SK-N-SH (cell line): ENCODE measurements around the gene CYBC1. TPM values are rescaled to one million over a fixed set of nuclear protein-coding genes. Genes with fewer than 3 reads are reported as not detected.

ENCODE experiments used
- CTCF ChIA-PET: fragments of 300-600, 350-600 bp; formaldehyde crosslinking; extraction: SDS; loops from one replicate; lab custom pipeline; 2021; lab: Yijun Ruan, JAX
- POLR2A ChIA-PET: fragments of 350-600 bp; sonication (Branson Sonifier 250); formaldehyde crosslinking; extraction: SDS; loops from one replicate; lab custom pipeline; 2020; ENCODE audit warnings: antibody characterized with exemption, inconsistent platforms; lab: Yijun Ruan, JAX
- DNase-seq: peaks from one replicate; pipeline ENCODE4 v3.0.0; 2012
- H2AFZ ChIP-seq: fragments of 200-600 bp; sonication (generic); 2 replicates; pipeline ENCODE4 v1.8.1; 2016; ENCODE audit warnings: antibody characterized with exemption, mild to moderate bottlenecking, low read depth
- H3F3A ChIP-seq: fragments of 200-600 bp; sonication (generic); replicated peaks from 2 replicates; pipeline ENCODE3; 2016; ENCODE audit warnings: antibody characterized with exemption, mild to moderate bottlenecking; ENCODE audit not compliant: insufficient read depth
- H3K27ac ChIP-seq, 2 experiments: fragments of 200-500 bp in 1 of 2; fragments of 200-600 bp in 1 of 2; sonication (Bioruptor generic) in 1 of 2; sonication (generic), shearing (Covaris generic) in 1 of 2; 2 replicates each; pipeline versions ENCODE4 v1.5.1 to v1.6.1; 2014 to 2016; ENCODE audit warnings: low read depth in 2 of 2, inconsistent platforms in 1 of 2, low read length in 1 of 2, mild to moderate bottlenecking in 1 of 2, mixed read lengths in 1 of 2
- H3K27me3 ChIP-seq: fragments of 200-600 bp; sonication (generic), shearing (Covaris generic); 2 replicates; pipeline ENCODE4 v1.6.1; 2016; ENCODE audit warnings: mixed run types; ENCODE audit not compliant: insufficient read depth
- H3K36me3 ChIP-seq, 2 experiments: fragments of 200-500 bp in 1 of 2; fragments of 200-600 bp in 1 of 2; sonication (Bioruptor generic) in 1 of 2; sonication (generic) in 1 of 2; replicated peaks in 1 of 2; 2 replicates each; pipeline versions ENCODE3 to v1.5.1; 2014 to 2016; ENCODE audit warnings: low read length in 1 of 2, mild to moderate bottlenecking in 1 of 2; ENCODE audit not compliant: insufficient read depth in 2 of 2, control insufficient read depth in 1 of 2
- H3K4me1 ChIP-seq, 2 experiments: fragments of 200-500 bp in 1 of 2; fragments of 200-600 bp in 1 of 2; sonication (Bioruptor generic) in 1 of 2; sonication (generic), shearing (Covaris generic) in 1 of 2; 2 replicates each; pipeline versions ENCODE4 v1.5.1 to v1.6.1; 2014 to 2016; ENCODE audit warnings: low read depth in 1 of 2, low read length in 1 of 2, mixed run types in 1 of 2; ENCODE audit not compliant: insufficient read depth in 2 of 2, control insufficient read depth in 1 of 2
- H3K4me2 ChIP-seq: fragments of 200-600 bp; sonication (generic), shearing (Covaris generic); 2 replicates; pipeline ENCODE4 v1.6.1; 2017; ENCODE audit warnings: mixed run types
- H3K4me3 ChIP-seq, 2 experiments: fragments of 200-500 bp in 1 of 2; fragments of 200-600 bp in 1 of 2; sonication (Bioruptor generic) in 1 of 2; sonication (generic), shearing (Covaris generic) in 1 of 2; 2 replicates each; pipeline versions ENCODE4 v1.5.1 to v1.8.1; 2014 to 2016; ENCODE audit warnings: low read depth in 2 of 2, inconsistent platforms in 1 of 2, low read length in 1 of 2, mild to moderate bottlenecking in 1 of 2, mixed read lengths in 1 of 2, moderate library complexity in 1 of 2
- H3K79me2 ChIP-seq: fragments of 200-600 bp; sonication (generic); 2 replicates; pipeline ENCODE4 v1.8.1; 2017; ENCODE audit warnings: mild to moderate bottlenecking; ENCODE audit not compliant: insufficient read depth
- H3K9ac ChIP-seq: fragments of 200-600 bp; sonication (generic); 2 replicates; pipeline ENCODE4 v1.6.1; 2017; ENCODE audit warnings: mixed run types
- H3K9me2 ChIP-seq: fragments of 200-600 bp; sonication (generic); 2 replicates; pipeline ENCODE4 v1.6.1; 2017; ENCODE audit warnings: mixed run types
- H3K9me3 ChIP-seq: fragments of 200-600 bp; sonication (generic); 2 replicates; pipeline ENCODE4 v1.6.1; 2017; ENCODE audit warnings: mixed run types, mild to moderate bottlenecking, moderate library complexity
- H4K20me1 ChIP-seq: fragments of 200-600 bp; sonication (generic); 2 replicates; pipeline ENCODE4 v1.6.1; 2017; ENCODE audit warnings: mild to moderate bottlenecking, mixed run types; ENCODE audit not compliant: insufficient read depth
- FOSL2 ChIP-seq: IDR thresholded peaks from 2 replicates; pipeline ENCODE4 v1.4.0; 2012; ENCODE audit warnings: low read depth, mild to moderate bottlenecking, moderate library complexity, borderline replicate concordance
- FOXJ3 ChIP-seq: sonication (generic); formaldehyde crosslinking; IDR thresholded peaks from 2 replicates; pipeline ENCODE4 v1.5.1; 2020; ENCODE audit warnings: mild to moderate bottlenecking, missing genetic modification reagents
- FOXM1 ChIP-seq: IDR thresholded peaks from 2 replicates; pipeline ENCODE4 v1.4.0; 2012; ENCODE audit warnings: low read depth, mild to moderate bottlenecking
- JUND ChIP-seq: IDR thresholded peaks from 2 replicates; pipeline ENCODE4 v1.4.0; 2012
- MEF2A ChIP-seq: IDR thresholded peaks from 2 replicates; pipeline ENCODE4 v1.4.0; 2012; ENCODE audit warnings: low read depth, borderline replicate concordance
- NRF1 ChIP-seq: IDR thresholded peaks from 2 replicates; pipeline ENCODE4 v1.6.1; 2012; ENCODE audit warnings: low read depth, mild to moderate bottlenecking, low read length
- POLR2AphosphoS5 ChIP-seq: IDR thresholded peaks from 2 replicates; pipeline ENCODE4 v1.6.1; 2012; ENCODE audit warnings: low read depth, low read length
- RCOR1 ChIP-seq: fragments of 150-350 bp; IDR thresholded peaks from 2 replicates; pipeline ENCODE4 v1.6.1; 2017; ENCODE audit warnings: antibody characterized with exemption, low read length
- RFX5 ChIP-seq: IDR thresholded peaks from 2 replicates; pipeline ENCODE4 v1.6.1; 2012; ENCODE audit warnings: mild to moderate bottlenecking, improper control_type of control experiment, low read length
- RXRA ChIP-seq: IDR thresholded peaks from 2 replicates; pipeline ENCODE4 v1.4.0; 2012; ENCODE audit warnings: low read depth, mild to moderate bottlenecking, borderline replicate concordance
- SIN3A ChIP-seq: IDR thresholded peaks from 2 replicates; pipeline ENCODE4 v1.6.1; 2012; ENCODE audit warnings: low read depth, mild to moderate bottlenecking, low read length, moderate library complexity, borderline replicate concordance
- TAF1 ChIP-seq: IDR thresholded peaks from 2 replicates; pipeline ENCODE4 v1.6.1; 2012; ENCODE audit warnings: low read depth, mild to moderate bottlenecking, low read length, moderate library complexity, borderline replicate concordance
- TEAD4 ChIP-seq: IDR thresholded peaks from 2 replicates; pipeline ENCODE4 v1.4.0; 2012; ENCODE audit warnings: mild to moderate bottlenecking, borderline replicate concordance; ENCODE audit not compliant: insufficient read depth
- WGBS: methylation state at CpG from one replicate; pipeline ENCODE4 v1.1.6; 2017; ENCODE audit warnings: low lambda C conversion rate; 5-methylcytosine and 5-hydroxymethylcytosine counted together
- polyA plus RNA-seq, 3 experiments: library from polyadenylated mRNA; depleted of rRNA; stranded (reverse); fragments of >200 nt; gene quantifications; 2 replicates each; pipeline ENCODE4 v1.2.3, GENCODE V29; 2012
- TF ChIP-seq, protein P1 (sequence below): fragments of 150-350 bp; IDR thresholded peaks from 2 replicates; pipeline ENCODE4 v1.6.1; 2016; ENCODE audit warnings: mild to moderate bottlenecking, low read depth, low read length
- TF ChIP-seq, protein P2 (sequence below): IDR thresholded peaks from 2 replicates; pipeline ENCODE4 v1.4.0; 2012; ENCODE audit warnings: low read depth, borderline replicate concordance
- TF ChIP-seq, protein P3 (sequence below): fragments of 150-350 bp; IDR thresholded peaks from 2 replicates; pipeline ENCODE4 v1.6.1; 2017; ENCODE audit warnings: antibody characterized with exemption, low read length, low read depth, borderline replicate concordance
- TF ChIP-seq, protein P4 (sequence below): fragments of 200-600 bp; sonication (generic); IDR thresholded peaks from 2 replicates; pipeline ENCODE4 v1.6.1; 2017; ENCODE audit warnings: antibody characterized with exemption, mild to moderate bottlenecking, moderate library complexity
- TF ChIP-seq, protein P5 (sequence below): IDR thresholded peaks from 2 replicates; pipeline ENCODE4 v1.6.1; 2012; ENCODE audit warnings: mild to moderate bottlenecking, low read depth, low read length, moderate library complexity

Gene CYBC1
- polyA plus RNA-seq, 1 of the 3 experiments (the other 2 are of a cell fraction), result 165 TPM

DNA sequence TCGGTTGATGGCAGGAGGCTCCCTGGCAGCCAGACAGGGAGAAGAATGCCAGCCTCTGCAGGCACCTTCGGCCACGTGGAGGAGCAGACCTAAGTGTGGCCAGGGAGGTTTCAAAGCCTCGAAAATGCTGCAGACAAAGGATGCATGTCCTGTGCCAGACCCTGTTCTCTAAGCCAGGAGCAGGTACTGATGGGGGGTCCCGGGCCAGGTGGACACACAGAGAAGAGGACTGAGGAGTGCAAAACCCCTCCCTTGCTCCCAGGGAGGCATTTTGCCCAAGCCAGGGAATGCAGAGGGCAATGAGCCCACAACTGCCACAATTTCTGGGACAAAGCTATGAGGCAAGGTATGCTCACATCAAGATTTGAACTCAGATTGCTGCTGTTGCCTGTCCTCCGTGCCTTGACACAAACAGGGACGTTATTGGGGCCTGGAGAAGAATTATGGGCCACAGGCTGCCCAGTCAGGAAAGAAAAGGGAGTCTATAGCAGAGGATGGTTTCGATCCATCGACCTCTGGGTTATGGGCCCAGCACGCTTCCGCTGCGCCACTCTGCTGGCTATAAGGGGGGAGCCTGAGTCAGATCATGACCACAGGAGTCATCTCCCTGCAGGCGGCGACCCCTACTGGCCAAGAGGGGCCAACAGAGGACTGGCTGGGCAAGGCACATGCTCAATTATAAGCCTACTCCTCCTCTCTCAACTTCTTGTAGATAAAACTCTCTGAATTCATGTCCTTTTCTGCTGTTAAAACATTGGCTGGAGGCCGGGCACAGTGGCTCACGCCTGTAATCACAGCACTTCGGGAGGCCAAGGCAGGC lies 43.9 kb upstream of the CYBC1 start (continued):
- TF ChIP-seq FOXJ3 (CRISPR knock-in tag) (peak; percentile 69; the same call in 1 of the 2 replicates), NRF1 (no peak), RCOR1 (peak; percentile 95), TAF1 (0 out of 2 replicates have a peak, but pooled peaks have one; percentile 42), RFX5 (no peak), RXRA (peak; percentile 12; the same call in 1 of the 2 replicates), JUND (no peak), FOXM1 (no peak), FOSL2 (peak; percentile 91; the same call in 1 of the 2 replicates), TEAD4 (peak; percentile 97)
- TF ChIP-seq, protein P1, sequence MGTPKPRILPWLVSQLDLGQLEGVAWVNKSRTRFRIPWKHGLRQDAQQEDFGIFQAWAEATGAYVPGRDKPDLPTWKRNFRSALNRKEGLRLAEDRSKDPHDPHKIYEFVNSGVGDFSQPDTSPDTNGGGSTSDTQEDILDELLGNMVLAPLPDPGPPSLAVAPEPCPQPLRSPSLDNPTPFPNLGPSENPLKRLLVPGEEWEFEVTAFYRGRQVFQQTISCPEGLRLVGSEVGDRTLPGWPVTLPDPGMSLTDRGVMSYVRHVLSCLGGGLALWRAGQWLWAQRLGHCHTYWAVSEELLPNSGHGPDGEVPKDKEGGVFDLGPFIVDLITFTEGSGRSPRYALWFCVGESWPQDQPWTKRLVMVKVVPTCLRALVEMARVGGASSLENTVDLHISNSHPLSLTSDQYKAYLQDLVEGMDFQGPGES, result peak; percentile 41; the same call in 1 of the 2 replicates
- TF ChIP-seq, protein P2, sequence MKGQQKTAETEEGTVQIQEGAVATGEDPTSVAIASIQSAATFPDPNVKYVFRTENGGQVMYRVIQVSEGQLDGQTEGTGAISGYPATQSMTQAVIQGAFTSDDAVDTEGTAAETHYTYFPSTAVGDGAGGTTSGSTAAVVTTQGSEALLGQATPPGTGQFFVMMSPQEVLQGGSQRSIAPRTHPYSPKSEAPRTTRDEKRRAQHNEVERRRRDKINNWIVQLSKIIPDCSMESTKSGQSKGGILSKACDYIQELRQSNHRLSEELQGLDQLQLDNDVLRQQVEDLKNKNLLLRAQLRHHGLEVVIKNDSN, result no peak; the same call in 1 of the 2 replicates

DNA sequence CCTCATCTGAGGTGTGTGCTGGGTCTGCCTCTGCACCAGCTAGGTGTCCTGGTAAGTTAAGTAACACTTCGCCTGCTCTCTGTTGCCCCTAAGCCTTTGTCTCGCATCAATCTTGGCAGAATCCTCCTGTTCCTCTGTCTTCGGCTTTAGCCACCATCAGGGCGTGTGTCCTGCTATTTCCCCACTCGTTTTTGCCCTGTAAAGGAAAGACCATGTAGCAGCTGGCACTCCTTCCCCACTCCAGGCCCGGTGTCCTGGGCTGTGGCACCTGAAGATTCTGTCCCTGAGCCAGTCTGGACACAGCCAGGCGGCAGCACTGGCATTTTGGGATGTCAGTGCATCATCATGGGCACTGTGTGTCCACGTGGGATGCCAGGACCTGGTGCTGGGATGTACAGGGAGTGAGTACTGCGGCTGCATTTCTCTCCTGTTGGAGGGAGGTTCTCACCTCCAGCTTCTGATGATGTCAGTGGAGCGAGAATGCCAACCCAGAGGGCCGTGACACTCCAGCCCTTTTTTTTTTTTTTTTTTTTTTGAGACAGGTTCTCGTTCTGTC lies 42.8 kb upstream of the CYBC1 start:
- WGBS, result 85% methylated on average over 12 of the region's 12 CpGs
- H3K9me3 ChIP-seq, result no peaks in the 10 kb centered on the region
- no peak for DNase-seq
- H3K27ac ChIP-seq, result peak overlapping the region; percentile 2 to 41; a peak in 2 of 4 replicates
- CTCF ChIA-PET, result interaction anchor here (1.2 to 5.6 kb wide), 8 partner anchors 14 to 66 kb away, joined by 3 to 35 read pairs (median 8); partner anchors contain the start of genes FOXK2 and NARF
- peaks cover 8 to 21% of the 10 kb centered on the region in 2 experiments; a peak in 2 of 4 replicates for H3K4me1 ChIP-seq
- H2AFZ ChIP-seq, result no peak overlapping the region
- peaks cover 38% of the 10 kb centered on the region for H3F3A ChIP-seq
- H3K79me2 ChIP-seq, result no peaks in the 10 kb centered on the region
- no peaks in the 10 kb centered on the region for H3K27me3 ChIP-seq
- POLR2A ChIA-PET, result no interaction called here
- H4K20me1 ChIP-seq, result 0 out of 2 replicates have a peak, but pooled peaks cover 3% of the 10 kb centered on the region
- H3K9ac ChIP-seq, result no peak overlapping the region
- no peak overlapping the region; the same call in 1 of the 2 replicates for H3K4me2 ChIP-seq
- no peak overlapping the region for H3K4me3 ChIP-seq
- H3K36me3 ChIP-seq, result peaks cover 0 to 8% of the 10 kb centered on the region in 2 experiments
- no peaks in the 10 kb centered on the region for H3K9me2 ChIP-seq
- TF ChIP-seq, protein P3, sequence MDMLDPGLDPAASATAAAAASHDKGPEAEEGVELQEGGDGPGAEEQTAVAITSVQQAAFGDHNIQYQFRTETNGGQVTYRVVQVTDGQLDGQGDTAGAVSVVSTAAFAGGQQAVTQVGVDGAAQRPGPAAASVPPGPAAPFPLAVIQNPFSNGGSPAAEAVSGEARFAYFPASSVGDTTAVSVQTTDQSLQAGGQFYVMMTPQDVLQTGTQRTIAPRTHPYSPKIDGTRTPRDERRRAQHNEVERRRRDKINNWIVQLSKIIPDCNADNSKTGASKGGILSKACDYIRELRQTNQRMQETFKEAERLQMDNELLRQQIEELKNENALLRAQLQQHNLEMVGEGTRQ, result no peak
- no peak for TF ChIP-seq POLR2AphosphoS5
- TF ChIP-seq FOSL2, result no peak
- no peak for TF ChIP-seq MEF2A
- TF ChIP-seq RFX5, result no peak
- TF ChIP-seq, protein P4, sequence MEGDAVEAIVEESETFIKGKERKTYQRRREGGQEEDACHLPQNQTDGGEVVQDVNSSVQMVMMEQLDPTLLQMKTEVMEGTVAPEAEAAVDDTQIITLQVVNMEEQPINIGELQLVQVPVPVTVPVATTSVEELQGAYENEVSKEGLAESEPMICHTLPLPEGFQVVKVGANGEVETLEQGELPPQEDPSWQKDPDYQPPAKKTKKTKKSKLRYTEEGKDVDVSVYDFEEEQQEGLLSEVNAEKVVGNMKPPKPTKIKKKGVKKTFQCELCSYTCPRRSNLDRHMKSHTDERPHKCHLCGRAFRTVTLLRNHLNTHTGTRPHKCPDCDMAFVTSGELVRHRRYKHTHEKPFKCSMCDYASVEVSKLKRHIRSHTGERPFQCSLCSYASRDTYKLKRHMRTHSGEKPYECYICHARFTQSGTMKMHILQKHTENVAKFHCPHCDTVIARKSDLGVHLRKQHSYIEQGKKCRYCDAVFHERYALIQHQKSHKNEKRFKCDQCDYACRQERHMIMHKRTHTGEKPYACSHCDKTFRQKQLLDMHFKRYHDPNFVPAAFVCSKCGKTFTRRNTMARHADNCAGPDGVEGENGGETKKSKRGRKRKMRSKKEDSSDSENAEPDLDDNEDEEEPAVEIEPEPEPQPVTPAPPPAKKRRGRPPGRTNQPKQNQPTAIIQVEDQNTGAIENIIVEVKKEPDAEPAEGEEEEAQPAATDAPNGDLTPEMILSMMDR, result no peak
- TF ChIP-seq, protein P5, sequence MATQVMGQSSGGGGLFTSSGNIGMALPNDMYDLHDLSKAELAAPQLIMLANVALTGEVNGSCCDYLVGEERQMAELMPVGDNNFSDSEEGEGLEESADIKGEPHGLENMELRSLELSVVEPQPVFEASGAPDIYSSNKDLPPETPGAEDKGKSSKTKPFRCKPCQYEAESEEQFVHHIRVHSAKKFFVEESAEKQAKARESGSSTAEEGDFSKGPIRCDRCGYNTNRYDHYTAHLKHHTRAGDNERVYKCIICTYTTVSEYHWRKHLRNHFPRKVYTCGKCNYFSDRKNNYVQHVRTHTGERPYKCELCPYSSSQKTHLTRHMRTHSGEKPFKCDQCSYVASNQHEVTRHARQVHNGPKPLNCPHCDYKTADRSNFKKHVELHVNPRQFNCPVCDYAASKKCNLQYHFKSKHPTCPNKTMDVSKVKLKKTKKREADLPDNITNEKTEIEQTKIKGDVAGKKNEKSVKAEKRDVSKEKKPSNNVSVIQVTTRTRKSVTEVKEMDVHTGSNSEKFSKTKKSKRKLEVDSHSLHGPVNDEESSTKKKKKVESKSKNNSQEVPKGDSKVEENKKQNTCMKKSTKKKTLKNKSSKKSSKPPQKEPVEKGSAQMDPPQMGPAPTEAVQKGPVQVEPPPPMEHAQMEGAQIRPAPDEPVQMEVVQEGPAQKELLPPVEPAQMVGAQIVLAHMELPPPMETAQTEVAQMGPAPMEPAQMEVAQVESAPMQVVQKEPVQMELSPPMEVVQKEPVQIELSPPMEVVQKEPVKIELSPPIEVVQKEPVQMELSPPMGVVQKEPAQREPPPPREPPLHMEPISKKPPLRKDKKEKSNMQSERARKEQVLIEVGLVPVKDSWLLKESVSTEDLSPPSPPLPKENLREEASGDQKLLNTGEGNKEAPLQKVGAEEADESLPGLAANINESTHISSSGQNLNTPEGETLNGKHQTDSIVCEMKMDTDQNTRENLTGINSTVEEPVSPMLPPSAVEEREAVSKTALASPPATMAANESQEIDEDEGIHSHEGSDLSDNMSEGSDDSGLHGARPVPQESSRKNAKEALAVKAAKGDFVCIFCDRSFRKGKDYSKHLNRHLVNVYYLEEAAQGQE, result no peak
- TF ChIP-seq RCOR1, result no peak
- TF ChIP-seq, protein P1, result no peak
- TF ChIP-seq SIN3A, result no peak
